ENCODE results near the gene ATP8B4.
A peak's percentile ranks its signal among the peaks of the same experiment; 100 is the strongest.

ATP8B4 gene

GRCh38 chr15:49814709-49815108 is 304.3 kb downstream of the ATP8B4 start:
- DNase-seq (ENCODE audit: low read depth in 2 of 2), result peak in 1 of 2 experiments; percentile 47

- no peak for DNase-seq (ENCODE audit: low read depth in 2 of 2)
Measured at GRCh38 chr15:49813625-49814024, 305.4 kb downstream of the ATP8B4 start.

GRCh38 chr15:49810720-49811119 is 308.3 kb downstream of the ATP8B4 start:
- DNase-seq (ENCODE audit: low read depth in 2 of 2), result no peak

GRCh38 chr15:49809894-49810609 is 309.0 kb downstream of the ATP8B4 start:
- no peak for DNase-seq (ENCODE audit: low read depth in 2 of 2)

- DNase-seq (ENCODE audit: low read depth in 2 of 2), result no peak
Measured at GRCh38 chr15:49808341-49808740, 310.7 kb downstream of the ATP8B4 start.
